HTERT RPE-1 (cell line): Measurements from ENCODE around the gene ZDHHC11B.

Experiments used
- in situ Hi-C: fragments of 300-500 bp; cut with MboI; formaldehyde crosslinking; loops from 4 replicates; pipeline ENCODE4 v1.14.3; 2020; ENCODE audit warnings: low sequenced_read_pairs

ZDHHC11B gene

GRCh38 chr5:663436-664342 lies 120.8 kb downstream of the ZDHHC11B start:
- in situ Hi-C loops = no loop called here

GRCh38 chr5:662751-663435 lies 121.6 kb downstream of the ZDHHC11B start:
- in situ Hi-C loops = no loop called here

- in situ Hi-C loops = no loop called here
These were observed 122.4 kb downstream of the ZDHHC11B start for GRCh38 chr5:661891-662750.

- in situ Hi-C loops = no loop called here
These were observed 124.0 kb downstream of the ZDHHC11B start for GRCh38 chr5:660491-661030.
